HepG2 (cell line): ENCODE data around the gene RBM8A. TPM values are rescaled to one million over a fixed set of nuclear protein-coding genes. Genes with fewer than 3 reads are reported as not detected.

ENCODE experiments used
- ARHGAP35 ChIP-seq: sonication (generic); formaldehyde crosslinking; IDR thresholded peaks from 2 replicates; pipeline ENCODE4 v1.9.0; 2022; ENCODE audit warnings: mild to moderate bottlenecking, inconsistent platforms, moderate library complexity, missing genetic modification reagents, borderline replicate concordance
- CSRNP2 ChIP-seq: sonication (generic); formaldehyde crosslinking; conservative IDR thresholded peaks from 2 replicates; pipeline ENCODE4 v1.8.0; 2022; ENCODE audit warnings: low read depth, missing genetic modification reagents
- DPF2 ChIP-seq: sonication (generic); formaldehyde crosslinking; IDR thresholded peaks from 2 replicates; pipeline ENCODE4 v1.4.0; 2020; ENCODE audit warnings: mild to moderate bottlenecking, low read depth, missing genetic modification reagents, borderline replicate concordance
- GRHL1 ChIP-seq: sonication (generic); formaldehyde crosslinking; conservative IDR thresholded peaks from 2 replicates; pipeline ENCODE4 v1.8.0; 2022; ENCODE audit warnings: missing genetic modification reagents
- HNRNPH1 ChIP-seq: fragments of 200-400 bp; formaldehyde crosslinking; optimal IDR thresholded peaks from 2 replicates; pipeline ENCODE3; 2017; ENCODE audit warnings: mild to moderate bottlenecking, low read depth, low read length
- IRF2 ChIP-seq: IDR thresholded peaks from 2 replicates; pipeline ENCODE4 v1.6.1; 2018; ENCODE audit warnings: missing genetic modification reagents, missing compliant biosample characterization
- NCOR1 ChIP-seq: fragments of 200-600 bp; sonication (generic); IDR thresholded peaks from 2 replicates; pipeline ENCODE4 v1.7.0; 2017; ENCODE audit warnings: antibody characterized with exemption, low read length, borderline replicate concordance
- NFKB2 ChIP-seq: sonication (generic); formaldehyde crosslinking; IDR thresholded peaks from 2 replicates; pipeline ENCODE4 v1.4.0; 2020; ENCODE audit warnings: missing genetic modification reagents, borderline replicate concordance
- NFYC ChIP-seq: IDR thresholded peaks from 2 replicates; pipeline ENCODE4 v1.6.1; 2016; ENCODE audit warnings: missing genetic modification reagents, missing compliant biosample characterization
- POLR2AphosphoS2 ChIP-seq: IDR thresholded peaks from 2 replicates; pipeline ENCODE4 v1.6.1; 2011; ENCODE audit warnings: low read depth, low read length, improper control_type of control experiment
- PPARG ChIP-seq: conservative IDR thresholded peaks from 2 replicates; pipeline ENCODE4 v1.6.1; 2016; ENCODE audit warnings: missing biosample characterization, missing genetic modification reagents
- SAFB2 ChIP-seq: sonication (generic); formaldehyde crosslinking; IDR thresholded peaks from 2 replicates; pipeline ENCODE4 v1.5.1; 2020; ENCODE audit warnings: missing genetic modification reagents, low read depth, mild to moderate bottlenecking, borderline replicate concordance
- TCF12 ChIP-seq, 2 experiments: fragments of 450-650 bp in 1 of 2; sonication (generic) in 1 of 2; formaldehyde crosslinking in 1 of 2; IDR thresholded peaks; 2 replicates each; pipeline versions ENCODE4 v1.6.1 to v1.8.0; 2017 to 2022; ENCODE audit warnings: antibody characterized with exemption in 1 of 2, mild to moderate bottlenecking in 1 of 2, missing genetic modification reagents in 1 of 2, moderate library complexity in 1 of 2
- ZBTB2 ChIP-seq: sonication (generic); formaldehyde crosslinking; IDR thresholded peaks from 2 replicates; pipeline ENCODE4 v1.8.0; 2022; ENCODE audit warnings: low read depth, missing genetic modification reagents
- ZKSCAN8 ChIP-seq: IDR thresholded peaks from 2 replicates; pipeline ENCODE4 v1.6.1; 2016; ENCODE audit warnings: borderline replicate concordance, missing genetic modification reagents, missing compliant biosample characterization
- ZNF124 ChIP-seq: sonication (generic); formaldehyde crosslinking; IDR thresholded peaks from 2 replicates; pipeline ENCODE4 v1.4.0; 2020; ENCODE audit warnings: missing genetic modification reagents
- ZNF138 ChIP-seq: sonication (generic); formaldehyde crosslinking; IDR thresholded peaks from 2 replicates; pipeline ENCODE4 v1.5.0; 2020; ENCODE audit warnings: mild to moderate bottlenecking, low read depth, missing genetic modification reagents
- ZNF572 ChIP-seq: sonication (generic); formaldehyde crosslinking; IDR thresholded peaks from 2 replicates; pipeline ENCODE4 v1.5.1; 2020; ENCODE audit warnings: mild to moderate bottlenecking, missing genetic modification reagents
- ZNF781 ChIP-seq: sonication (generic); formaldehyde crosslinking; IDR thresholded peaks from 2 replicates; pipeline ENCODE4 v1.5.1; 2020; ENCODE audit warnings: borderline replicate concordance, mild to moderate bottlenecking, missing genetic modification reagents; ENCODE audit errors: not compliant biosample characterization
- ZNF784 ChIP-seq: sonication (generic); formaldehyde crosslinking; IDR thresholded peaks from 2 replicates; pipeline ENCODE4 v1.5.1; 2020; ENCODE audit warnings: missing genetic modification reagents, mild to moderate bottlenecking, borderline replicate concordance
- polyA plus RNA-seq, 8 experiments: library from polyadenylated mRNA; depleted of rRNA in 3 of 8; stranded (reverse) in 7 of 8; unstranded in 1 of 8; fragments of >200 nt; fragmentation: Illumina TruSeq in 4 of 8; extraction: Trizol in 4 of 8; gene quantifications; 2 replicates each; pipeline versions ENCODE4 v1.2.1 to v1.2.3, GENCODE V29; 2011 to 2016; ENCODE audit warnings: low read depth in 4 of 8, missing spikeins in 1 of 8, mixed read lengths in 1 of 8; ENCODE audit not compliant: insufficient read depth in 1 of 8
- total RNA-seq, 5 experiments: library from RNA; depleted of rRNA; stranded (reverse); fragments of >200 nt; fragmentation: Illumina TruSeq; extraction: Trizol; gene quantifications; 2 replicates each; pipeline ENCODE4 v1.2.3, GENCODE V29; 2016; ENCODE audit warnings: low read depth in 1 of 5
- TF ChIP-seq, protein P1 (sequence below): sonication (generic); formaldehyde crosslinking; IDR thresholded peaks from 2 replicates; pipeline ENCODE4 v1.4.0; 2020; ENCODE audit warnings: mild to moderate bottlenecking, missing genetic modification reagents

Gene RBM8A
- total and polyA plus RNA-seq, 2 of the 13 experiments (the other 11 are each of a cell fraction or from before 2014, with no cell fraction given) = 106 to 162 TPM

DNA sequence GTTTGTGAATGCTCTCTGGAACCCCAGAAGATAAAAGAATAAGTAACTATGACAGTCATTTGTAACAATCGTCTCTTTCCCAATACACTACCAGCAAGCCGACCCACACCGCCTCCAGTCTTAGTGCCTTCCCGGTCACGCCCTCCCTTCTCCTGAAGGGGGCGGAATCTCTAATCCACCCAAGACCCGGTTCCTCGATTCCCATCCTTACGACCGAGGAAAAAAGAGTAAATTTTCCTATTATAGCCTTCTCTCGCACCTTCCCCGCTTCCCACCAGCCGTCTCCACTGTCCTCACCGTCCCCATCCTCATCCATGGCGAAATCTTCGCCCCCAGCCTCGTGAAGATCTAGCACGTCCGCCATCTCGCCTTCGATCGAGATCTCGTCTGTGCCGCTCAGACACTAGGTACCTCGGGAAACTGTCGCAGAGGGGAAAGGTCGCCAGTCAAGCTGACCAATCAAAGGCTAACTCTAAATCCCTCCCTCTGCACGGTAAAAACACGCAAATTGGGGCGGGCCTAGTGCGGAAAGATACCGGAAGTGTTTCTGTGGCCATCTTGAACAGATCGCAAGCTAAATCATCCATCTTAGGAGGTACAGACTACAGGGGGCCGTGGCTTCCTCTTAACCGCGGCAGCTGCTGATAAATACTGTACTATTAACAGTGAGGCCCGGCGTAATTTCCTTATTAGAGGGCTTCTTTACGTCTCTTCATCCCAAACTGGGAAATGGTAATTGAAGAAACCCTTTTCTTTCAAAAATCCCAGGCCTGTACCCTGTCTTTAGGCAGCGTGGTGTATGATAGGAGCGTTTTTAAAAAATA is at the start of gene RBM8A (continued):
- TF ChIP-seq TCF12 (IDR thresholded peaks at IDR 0.05) (no peak), TCF12 (CRISPR knock-in tag; IDR thresholded peaks at IDR 0.05) (no peak), SAFB2 (CRISPR knock-in tag) (0 out of 2 replicates have a peak, but pooled peaks have one; percentile 70), DPF2 (no peak), ZBTB2 (CRISPR knock-in tag) (0 out of 2 replicates have a peak, but pooled peaks have one; percentile 33), ZNF124 (CRISPR knock-in tag) (no peak; the same call in 1 of the 2 replicates), POLR2AphosphoS2 (peak; percentile 62; the same call in 1 of the 2 replicates), GRHL1 (CRISPR knock-in tag) (no peak), NCOR1 (peak; percentile 47; the same call in 1 of the 2 replicates), ARHGAP35 (CRISPR knock-in tag) (no peak; the same call in 1 of the 2 replicates), ZNF781 (CRISPR knock-in tag) (peak; percentile 55), HNRNPH1 (no peak), ZNF138 (CRISPR knock-in tag) (no peak), IRF2 (peak; percentile 51), CSRNP2 (CRISPR knock-in tag) (no peak), ZKSCAN8 (CRISPR knock-in tag) (no peak), NFKB2 (CRISPR knock-in tag) (no peak), PPARG (CRISPR knock-in tag) (peak; percentile 82), ZNF784 (no peak; the same call in 1 of the 2 replicates), ZNF572 (CRISPR knock-in tag) (no peak), NFYC (peak; percentile 92)
- TF ChIP-seq, protein P1, sequence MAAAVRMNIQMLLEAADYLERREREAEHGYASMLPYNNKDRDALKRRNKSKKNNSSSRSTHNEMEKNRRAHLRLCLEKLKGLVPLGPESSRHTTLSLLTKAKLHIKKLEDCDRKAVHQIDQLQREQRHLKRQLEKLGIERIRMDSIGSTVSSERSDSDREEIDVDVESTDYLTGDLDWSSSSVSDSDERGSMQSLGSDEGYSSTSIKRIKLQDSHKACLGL = 0 out of 2 replicates have a peak, but pooled peaks have one; percentile 41
